ENCODE data around the gene ATP8B1. TPM values are rescaled to one million over a fixed set of nuclear protein-coding genes. Genes with fewer than 3 reads are reported as not detected.

Gene ATP8B1
- total RNA-seq, 1 experiment from 2014 or later = 1.1 TPM

- H2AFZ ChIP-seq (ENCODE audit: low read length) = no peak overlapping the region
- H3K27ac ChIP-seq (ENCODE audit: insufficient read length, low read depth, low read length) = no peak overlapping the region
- Mint-ChIP-seq H3K27me3 (ENCODE audit: low read depth) (no peaks in the 10 kb centered on the region), H3K4me3 (no peak overlapping the region), H3K4me1 (peaks cover 9 to 14% of the 10 kb centered on the region in 2 experiments), H3K36me3 (ENCODE audit: insufficient read depth in 1 of 3, low read depth in 3 of 3) (peaks cover 4 to 5% (median 5%) of the 10 kb centered on the region in 3 experiments), H3K27ac (peak overlapping the region in 1 of 3 experiments; percentile 10; a peak in 1 of 7 replicates), H3K9me3 (peaks cover 3 to 4% of the 10 kb centered on the region in 2 experiments; a peak in 3 of 5 replicates)
- no peak overlapping the region for H3K4ac ChIP-seq (ENCODE audit: low read depth, low read length)
- H3K79me1 ChIP-seq (ENCODE audit: insufficient read depth, low read depth, low read length, poor library complexity, severe bottlenecking) = no peaks in the 10 kb centered on the region
- no peak overlapping the region for H4K91ac ChIP-seq (ENCODE audit: insufficient read length, low read depth, low read length)
- no peak overlapping the region for H3K9ac ChIP-seq (ENCODE audit: extremely low read depth, insufficient read length, low read length)
- H2BK5ac ChIP-seq (ENCODE audit: insufficient read length, low read length) = no peak overlapping the region
- no peak overlapping the region for H2BK120ac ChIP-seq (ENCODE audit: low read depth, low read length, poor library complexity, severe bottlenecking)
- H4K5ac ChIP-seq (ENCODE audit: insufficient read length, low read depth, low read length) = no peak overlapping the region
- no peaks in the 10 kb centered on the region; the same call in 1 of the 2 replicates for H3K4me1 ChIP-seq (ENCODE audit: insufficient read depth, low read length)
- H3K9me3 ChIP-seq (ENCODE audit: control insufficient read depth, low read depth, low read length) = no peaks in the 10 kb centered on the region
- H2AK5ac ChIP-seq (ENCODE audit: insufficient read length, low read length) = no peak overlapping the region
- no peak overlapping the region for H2BK15ac ChIP-seq (ENCODE audit: low read depth, low read length)
- no peak overlapping the region for H3K56ac ChIP-seq (ENCODE audit: insufficient read length, low read depth, low read length)
- no peak overlapping the region for H2BK20ac ChIP-seq (ENCODE audit: low read depth, low read length, poor library complexity, severe bottlenecking)
- H3K14ac ChIP-seq (ENCODE audit: insufficient read depth, low read length) = no peak overlapping the region
- H3K23me2 ChIP-seq (ENCODE audit: insufficient read length, low read depth, low read length, poor library complexity, severe bottlenecking) = no peaks in the 10 kb centered on the region
- no peak overlapping the region for H3K23ac ChIP-seq (ENCODE audit: insufficient read length, low read depth, low read length)
- no peak for DNase-seq
- WGBS (ENCODE audit: extremely low coverage, insufficient read length, low lambda C conversion rate) = no CpG with 5 or more reads among the region's 5 CpGs
- no peak overlapping the region for H3K4me2 ChIP-seq (ENCODE audit: insufficient read depth, insufficient read length, low read length)
- no peaks in the 10 kb centered on the region for H4K20me1 ChIP-seq (ENCODE audit: control insufficient read depth, insufficient read depth, insufficient read length)
- no peak overlapping the region for H3K18ac ChIP-seq (ENCODE audit: insufficient read length, low read depth, low read length)
- H2BK12ac ChIP-seq (ENCODE audit: insufficient read length, low read depth, low read length) = no peak overlapping the region
- H4K8ac ChIP-seq (replicated peaks; ENCODE audit: insufficient read length, low read depth, low read length) = no peak overlapping the region
- H3K79me2 ChIP-seq (ENCODE audit: insufficient read depth, low read length) = no peaks in the 10 kb centered on the region
- no peaks in the 10 kb centered on the region for H3K27me3 ChIP-seq (ENCODE audit: insufficient read depth, low read length)
- no peak for TF ChIP-seq CTCF (conservative IDR thresholded peaks at IDR 0.05)
- no peak overlapping the region for H3T11ph ChIP-seq (ENCODE audit: low read length)
These were observed 175.6 kb downstream of the ATP8B1 start for GRCh38 chr18:57627488-57627887.

All from H9 (cell line).